ENCODE data around the gene ELAVL2.

The ELAVL2 gene

DNA sequence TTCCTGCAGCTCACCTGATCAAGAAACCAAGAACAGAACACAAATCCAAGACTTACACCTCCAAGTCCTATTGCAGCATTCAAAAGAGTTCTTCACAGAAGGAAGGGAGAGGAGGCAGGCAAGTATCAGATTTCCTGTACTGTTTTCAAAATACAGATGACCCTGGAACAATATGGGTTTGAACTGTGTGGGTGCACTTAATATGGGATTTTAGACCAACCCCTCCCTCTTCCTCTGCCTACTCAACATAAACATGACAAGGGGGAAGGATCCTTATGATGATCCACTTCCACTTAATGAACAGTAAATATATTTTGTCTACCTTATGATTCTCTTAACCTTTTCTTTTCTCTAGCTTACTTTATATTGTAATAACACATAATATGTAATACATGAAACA, 104.6 kb downstream of the ELAVL2 start:
- DNase-seq: no peak

- no peak for DNase-seq
These were observed 108.5 kb downstream of the ELAVL2 start for GRCh38 chr9:23717505-23717904.

DNA sequence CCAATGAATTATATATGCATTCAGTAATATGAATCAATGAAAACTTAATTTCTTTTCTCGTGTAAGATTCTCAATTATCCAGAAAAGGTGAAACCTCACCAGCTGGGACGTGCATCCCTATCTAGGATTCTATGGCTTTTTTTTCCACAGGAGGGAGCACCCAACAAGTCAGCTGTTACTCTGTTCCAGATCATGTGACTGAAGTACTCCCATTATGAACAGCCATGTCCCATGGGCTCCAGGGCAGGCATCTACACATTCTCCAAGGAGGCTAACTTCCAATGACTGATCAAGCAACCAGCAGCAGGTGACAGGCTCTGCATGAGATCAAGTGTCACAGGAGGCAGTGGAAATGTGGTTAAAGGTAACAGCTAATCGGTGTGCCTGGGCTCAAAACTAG, 118.8 kb downstream of the ELAVL2 start:
- DNase-seq: no peak

DNA sequence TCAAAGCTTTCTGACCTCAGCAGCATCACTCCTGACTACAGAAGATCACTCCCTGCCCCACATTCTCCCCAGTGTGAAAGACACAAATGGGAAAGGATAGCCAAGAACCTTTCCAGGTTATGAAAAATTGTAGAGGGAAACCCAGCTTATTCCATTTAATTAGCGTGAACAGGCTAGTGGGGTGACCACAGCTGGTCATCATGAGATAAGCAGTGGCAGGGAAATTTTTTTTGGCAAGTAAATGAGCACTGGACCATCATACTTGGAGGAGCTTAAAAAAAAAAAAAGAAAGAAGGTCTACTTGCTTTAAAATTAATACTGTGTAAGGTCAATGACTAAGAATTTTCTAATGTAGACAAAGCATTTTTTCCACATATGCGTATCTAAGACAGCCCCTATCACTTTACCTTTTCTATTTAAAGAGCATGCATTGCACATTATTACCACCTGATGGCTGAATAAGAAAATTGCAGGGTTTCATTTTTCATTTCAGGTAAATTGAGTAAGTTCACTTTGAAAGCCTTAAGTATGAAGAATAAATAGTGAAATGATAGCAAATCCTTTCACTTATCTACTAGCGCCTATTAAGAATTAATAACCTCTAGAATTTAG, 123.6 kb downstream of the ELAVL2 start:
- no peak for DNase-seq

DNA sequence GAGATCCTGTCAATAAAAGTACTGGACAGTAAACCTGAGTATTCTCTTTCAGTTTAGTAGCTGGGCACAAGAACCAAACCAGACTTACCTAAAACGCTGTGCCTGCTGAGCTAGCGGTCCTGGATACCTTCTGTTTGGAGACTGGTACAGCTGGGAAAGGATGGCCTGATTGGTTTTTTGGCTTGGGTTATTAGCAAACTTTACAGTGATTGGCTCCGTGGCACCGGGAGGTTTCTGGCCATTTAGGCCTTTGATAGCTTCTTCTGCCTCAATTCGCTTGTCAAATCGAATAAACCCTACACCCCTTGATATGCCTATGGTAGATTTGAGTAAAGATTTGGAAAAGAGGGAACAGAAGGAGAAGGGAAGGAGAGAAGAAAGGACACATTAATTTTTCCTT, 124.7 kb downstream of the ELAVL2 start:
- DNase-seq: no peak

GRCh38 chr9:23700359-23700758, 125.7 kb downstream of the ELAVL2 start:
- DNase-seq: no peak

- DNase-seq: no peak
These were observed 127.9 kb downstream of the ELAVL2 start for GRCh38 chr9:23698161-23698560.

DNA sequence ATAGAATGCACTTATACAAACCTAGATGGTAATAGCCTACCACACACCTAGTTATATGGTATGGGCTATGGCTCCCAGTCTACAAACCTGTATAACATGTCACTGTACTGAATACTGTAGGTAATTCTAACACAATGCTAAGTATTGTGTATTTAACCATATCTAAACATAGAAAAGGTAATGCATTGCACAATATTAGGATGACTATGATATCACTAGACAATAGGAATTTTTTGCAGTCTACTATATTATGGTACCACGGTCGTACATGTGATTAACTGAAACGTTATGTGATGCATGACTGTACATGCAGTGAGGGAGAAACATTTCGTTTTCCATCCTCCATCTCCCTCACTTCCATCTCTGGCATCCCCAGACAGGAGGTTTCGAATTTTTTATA, 130.5 kb downstream of the ELAVL2 start:
- DNase-seq: no peak

- no peak for DNase-seq
These were observed 132.7 kb downstream of the ELAVL2 start for GRCh38 chr9:23693374-23693773.

DNA sequence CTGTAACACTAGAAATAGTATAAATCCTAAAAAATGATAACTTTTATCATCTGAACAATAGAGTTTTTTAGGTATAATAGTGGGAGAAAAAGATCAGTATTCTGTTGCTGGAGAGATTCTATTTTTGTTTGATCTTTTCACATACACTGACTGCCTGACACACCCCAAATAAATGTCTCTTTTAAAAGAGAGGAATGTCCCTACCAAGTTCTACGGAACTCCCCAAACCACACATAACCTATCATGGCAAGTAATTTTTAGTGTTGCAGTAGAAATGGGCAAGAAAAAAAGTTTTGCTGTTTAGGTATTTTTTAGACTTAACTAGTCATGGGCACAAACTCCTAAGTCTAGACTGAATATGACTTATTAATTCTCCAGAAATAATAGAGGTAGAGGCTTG, 139.1 kb downstream of the ELAVL2 start:
- no peak for DNase-seq

DNA sequence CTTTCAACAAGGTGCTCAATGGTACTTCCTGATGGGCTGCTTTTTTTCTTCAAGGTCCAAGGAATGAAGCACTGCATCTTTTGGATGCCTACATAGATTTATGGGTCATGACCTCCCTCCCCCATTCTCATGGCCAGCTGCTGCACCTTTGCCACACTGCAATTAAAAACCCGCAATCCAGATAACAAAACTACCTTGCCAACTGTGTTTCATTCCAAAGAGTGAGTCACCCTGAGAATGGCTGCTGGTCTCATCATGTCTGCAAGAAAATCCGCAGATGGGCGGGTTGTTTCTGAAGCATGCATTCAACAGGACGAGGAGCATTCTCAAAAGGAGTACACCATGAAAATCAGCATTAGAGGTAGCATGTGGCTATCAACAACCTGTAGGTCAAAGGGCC, 139.8 kb downstream of the ELAVL2 start:
- no peak for DNase-seq

DNA sequence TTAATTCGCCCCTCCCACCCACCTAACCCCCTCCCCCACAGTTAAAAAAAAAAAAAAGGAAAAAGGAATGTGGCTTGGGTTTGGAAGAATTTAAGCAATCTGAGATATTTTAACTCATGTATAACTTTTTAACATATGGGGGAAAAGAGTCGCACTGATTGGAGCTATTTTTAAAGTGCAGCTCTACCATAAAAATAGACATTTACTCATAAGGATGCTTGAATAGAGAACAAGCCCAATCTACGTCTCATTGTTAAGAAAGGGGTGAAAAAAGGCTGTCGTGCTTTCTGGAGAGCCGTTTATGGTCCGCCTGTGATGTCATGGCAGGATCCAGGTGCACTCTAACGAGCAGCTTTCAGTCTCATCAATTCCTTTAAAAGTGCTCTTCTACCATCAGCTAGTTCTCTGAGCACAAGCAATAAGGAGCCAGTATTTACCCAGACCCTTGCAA, 142.4 kb downstream of the ELAVL2 start:
- no peak for DNase-seq

DNA sequence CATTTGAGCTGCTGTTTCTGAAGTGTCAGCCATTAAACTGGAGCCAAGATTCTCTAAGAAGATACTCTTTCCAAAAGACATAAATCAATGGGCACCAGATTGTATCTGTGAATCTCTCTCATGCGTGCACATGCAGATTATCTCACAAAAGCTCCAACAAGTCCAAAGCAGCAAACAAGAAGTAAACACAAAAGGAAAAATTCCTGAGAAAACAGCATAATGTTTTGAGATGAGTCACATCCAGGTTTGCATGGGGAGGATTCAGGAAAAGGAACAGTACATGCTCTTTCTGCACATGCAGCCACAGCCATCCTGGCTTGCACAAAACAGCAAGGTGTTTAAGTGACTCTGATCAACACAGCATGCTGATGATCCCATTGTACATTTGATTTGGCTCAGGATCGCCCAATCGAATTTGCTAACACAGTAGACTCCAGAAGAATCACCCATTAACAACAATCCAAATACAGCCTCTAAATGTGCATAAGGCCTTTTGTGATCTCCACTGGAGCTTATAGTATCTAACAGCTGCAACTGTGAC, 143.1 kb downstream of the ELAVL2 start:
- DNase-seq: no peak

DNA sequence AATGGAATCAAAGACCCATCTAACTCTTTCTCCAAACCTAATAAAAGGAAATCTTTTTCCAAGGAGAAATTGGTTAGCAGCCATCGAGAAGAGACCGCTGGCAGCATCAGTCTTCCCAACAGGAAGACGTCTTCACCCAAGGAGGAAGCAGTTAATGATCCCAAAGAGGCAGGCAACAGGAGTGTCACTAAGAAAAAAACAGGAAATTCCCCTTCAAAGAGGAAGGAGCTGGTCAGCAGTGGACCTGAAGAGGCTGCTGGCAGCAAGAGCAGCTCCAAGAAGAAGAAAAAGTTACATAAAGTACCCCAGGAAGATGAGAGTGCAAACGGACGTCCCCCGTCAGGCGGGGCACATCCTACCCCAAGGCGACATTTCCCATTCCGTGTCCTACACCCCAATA, 143.7 kb downstream of the ELAVL2 start:
- DNase-seq: no peak

GRCh38 chr9:23677446-23677845, 148.6 kb downstream of the ELAVL2 start:
- no peak for DNase-seq

- DNase-seq: no peak
These were observed 151.9 kb downstream of the ELAVL2 start for GRCh38 chr9:23674016-23674585.

GRCh38 chr9:23672151-23672550, 153.9 kb downstream of the ELAVL2 start:
- no peak for DNase-seq

- DNase-seq: no peak
These were observed 156.3 kb downstream of the ELAVL2 start for GRCh38 chr9:23669776-23670175.

DNA sequence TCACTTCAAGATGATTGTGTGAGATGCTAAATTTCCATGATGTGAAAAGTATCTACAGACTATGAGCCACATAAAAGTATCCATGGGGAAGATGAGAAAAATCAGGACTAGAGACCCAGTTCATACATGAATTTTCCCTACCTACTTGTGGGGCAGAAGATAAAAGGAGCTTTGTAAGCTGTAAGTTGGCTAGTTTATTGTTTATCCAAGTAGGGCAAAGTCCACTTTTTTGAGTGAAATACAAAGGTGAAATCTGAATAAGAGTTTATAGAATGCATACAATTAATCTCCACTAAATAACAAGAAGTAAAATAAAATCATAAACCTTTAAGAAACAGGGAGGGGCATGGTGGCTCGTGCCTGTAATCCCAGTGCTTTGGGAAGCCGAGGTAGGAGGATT, 160.4 kb downstream of the ELAVL2 start:
- no peak for DNase-seq

DNA sequence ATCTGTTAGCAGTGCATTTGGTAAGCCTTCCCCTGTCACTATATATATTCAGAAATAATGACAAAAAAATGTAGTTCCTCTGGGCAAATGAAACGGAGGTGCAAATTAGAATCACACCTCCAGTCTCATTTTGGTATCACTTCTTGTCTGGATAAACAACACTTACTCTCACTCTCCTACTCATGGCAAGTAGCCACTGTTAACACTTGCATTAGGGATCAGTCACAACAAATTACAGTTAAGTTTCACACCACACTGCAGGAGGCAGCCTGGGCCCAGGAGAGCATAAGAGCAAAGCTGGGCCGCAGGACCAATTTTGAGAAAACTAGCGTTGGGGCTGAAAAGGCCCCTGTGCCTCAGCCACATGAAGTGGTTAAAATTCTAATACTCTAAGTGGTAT, 161.0 kb downstream of the ELAVL2 start:
- no peak for DNase-seq

DNA sequence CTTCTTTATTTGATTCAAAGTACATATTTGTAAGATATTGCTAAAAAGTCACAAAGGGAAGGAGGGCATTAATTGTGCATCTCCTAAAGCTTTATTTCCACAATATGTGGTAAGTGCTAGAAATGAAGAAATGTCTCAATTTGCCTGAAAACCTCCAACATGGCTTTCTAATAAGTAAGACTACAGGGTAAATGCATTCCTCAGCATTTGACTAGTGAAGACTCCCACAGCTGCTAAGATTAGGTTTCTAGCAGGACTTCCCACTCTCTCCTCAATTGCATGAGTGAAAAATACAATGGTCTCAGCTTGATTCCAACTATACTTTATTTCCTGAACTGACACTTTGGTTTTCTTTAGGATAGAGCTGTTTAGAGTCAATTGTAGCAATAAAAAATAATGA, 162.1 kb downstream of the ELAVL2 start:
- no peak for DNase-seq

DNA sequence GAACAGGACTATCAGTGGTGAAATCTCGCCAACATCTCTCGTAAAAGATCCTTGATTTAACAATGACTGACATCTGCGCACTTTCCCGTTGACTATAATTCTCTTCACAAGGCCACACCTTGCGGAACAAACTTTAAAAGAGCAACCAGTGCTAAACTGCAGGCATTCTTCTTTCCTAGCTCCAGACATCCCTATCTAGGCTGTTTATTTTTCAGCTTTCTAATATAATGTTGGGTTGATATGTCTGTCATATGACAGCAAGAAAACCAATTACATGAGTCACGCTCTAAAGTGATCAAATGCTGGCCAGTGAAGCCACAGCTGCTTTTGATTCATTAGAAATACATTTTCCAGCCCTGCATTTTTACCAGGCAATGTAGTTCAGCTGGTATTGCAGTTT, 162.5 kb downstream of the ELAVL2 start:
- DNase-seq: no peak

DNA sequence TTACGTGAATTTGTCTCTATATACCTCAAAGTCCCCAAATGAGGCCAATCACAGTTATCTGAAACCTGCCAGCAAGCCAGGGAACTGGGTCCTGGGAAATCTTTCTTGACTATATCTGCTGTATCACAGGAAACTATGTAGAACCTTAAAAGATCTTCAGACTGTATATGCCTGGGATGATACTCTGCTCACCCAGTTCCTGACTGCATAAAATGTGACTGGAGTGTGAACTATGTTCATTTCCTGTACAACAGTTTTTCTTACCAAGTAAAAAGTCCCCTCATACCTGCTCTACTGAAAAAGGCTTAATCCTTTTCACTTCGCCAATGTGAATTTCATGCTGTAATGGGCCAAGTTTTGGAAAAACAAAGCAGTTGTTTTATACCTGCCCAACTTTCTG, 162.9 kb downstream of the ELAVL2 start:
- no peak for DNase-seq

GRCh38 chr9:23662320-23662719, 163.7 kb downstream of the ELAVL2 start:
- DNase-seq: no peak
